ENCODE measurements around the gene UBASH3B.

Gene UBASH3B

GRCh38 chr11:122656073-122656630 lies 630 bp downstream of the UBASH3B start:
- H3K27ac ChIP-seq = peak overlapping the region; percentile 80 to 98 (median 91)
- H3K9me3 ChIP-seq (replicated peaks in 1 of 11) = peaks cover 0 to 3% (median 0%) of the 10 kb centered on the region in 11 experiments; a peak in 1 of 22 replicates
- TF ChIP-seq Cebpa-rat (IDR thresholded peaks at IDR 0.05) = no peak
- H3K36me3 ChIP-seq = peaks cover 0 to 44% (median 32%) of the 10 kb centered on the region in 11 experiments; a peak in 15 of 22 replicates
- H3K4me3 ChIP-seq = peak overlapping the region; percentile 81 to 97 (median 93)
- H3K4me2 ChIP-seq = peak overlapping the region; percentile 93 to 99 (median 98)
- H3K27me3 ChIP-seq = no peaks in the 10 kb centered on the region
- H3K4me1 ChIP-seq = peaks cover 46 to 63% (median 54%) of the 10 kb centered on the region in 10 experiments
- peaks cover 27 to 54% (median 46%) of the 10 kb centered on the region in 11 experiments for H4K20me1 ChIP-seq
- peak overlapping the region; percentile 88 to 96 (median 94) for H3K9ac ChIP-seq

- TF ChIP-seq Cebpa-rat (IDR thresholded peaks at IDR 0.05) = no peak
- Histone ChIP-seq H3K9ac (peak overlapping the region; percentile 88 to 96 (median 94)), H3K4me1 (peaks cover 51 to 65% (median 58%) of the 10 kb centered on the region in 10 experiments), H3K36me3 (peaks cover 0 to 49% (median 37%) of the 10 kb centered on the region in 11 experiments; a peak in 16 of 22 replicates), H3K9me3 (replicated peaks in 1 of 11) (peaks cover 0 to 3% (median 0%) of the 10 kb centered on the region in 11 experiments; a peak in 1 of 22 replicates), H3K4me2 (peak overlapping the region; percentile 93 to 99 (median 98)), H3K4me3 (peak overlapping the region; percentile 81 to 97 (median 93)), H3K27ac (peak overlapping the region; percentile 80 to 98 (median 91)), H4K20me1 (peaks cover 30 to 59% (median 50%) of the 10 kb centered on the region in 11 experiments), H3K27me3 (no peaks in the 10 kb centered on the region)
Measured at GRCh38 chr11:122656631-122657101, 1.1 kb downstream of the UBASH3B start.

DNA sequence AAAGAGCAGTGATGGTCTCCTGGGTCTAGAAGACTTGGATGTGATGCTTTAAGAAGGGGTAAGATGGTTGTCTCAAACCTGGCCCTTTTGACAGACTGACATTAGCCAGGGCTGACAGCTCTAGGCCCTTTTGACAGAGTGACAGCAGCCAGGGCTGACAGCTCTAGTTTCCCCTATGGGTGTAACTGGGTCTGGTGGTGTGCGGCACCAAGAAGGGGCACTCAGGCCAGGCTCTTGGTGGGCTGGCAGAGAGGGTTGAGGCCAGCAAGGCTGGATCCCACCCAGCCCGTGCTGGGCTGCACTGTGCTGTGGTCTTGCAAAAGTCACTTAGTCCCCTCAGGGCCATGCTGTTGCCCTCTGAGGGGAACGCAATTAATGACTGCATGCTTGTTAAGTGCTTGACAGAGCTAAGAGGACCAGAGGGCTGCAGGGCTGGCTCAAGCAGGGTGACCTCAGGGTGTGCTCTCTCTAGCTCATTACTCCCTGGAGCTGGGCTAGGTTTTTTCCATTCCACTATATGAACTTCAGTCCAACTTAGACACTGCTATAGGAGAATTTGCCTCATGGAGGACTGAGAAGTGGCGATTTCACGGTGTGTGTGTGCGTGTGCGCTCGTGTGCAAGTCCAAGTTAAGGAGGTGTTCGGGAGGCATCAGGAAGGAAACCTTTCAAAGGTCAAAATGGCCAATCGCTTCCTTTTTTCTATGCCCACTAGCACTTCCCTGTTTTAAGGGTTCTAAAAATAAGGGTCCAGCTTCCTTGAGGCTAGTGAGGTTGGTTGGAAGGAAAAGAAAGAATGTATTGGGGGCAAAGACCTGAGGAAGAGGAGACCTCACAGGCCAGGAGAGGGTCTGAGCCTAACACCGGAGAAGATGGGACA lies 4.4 kb downstream of the UBASH3B start:
- peaks cover 35 to 87% (median 76%) of the 10 kb centered on the region in 11 experiments for H4K20me1 ChIP-seq
- H3K27ac ChIP-seq = peak overlapping the region in 10 of 11 experiments; percentile 37 to 98 (median 92); a peak in 20 of 22 replicates
- peaks cover 0 to 3% (median 0%) of the 10 kb centered on the region in 11 experiments; a peak in 1 of 22 replicates for H3K9me3 ChIP-seq (replicated peaks in 1 of 11)
- H3K36me3 ChIP-seq = peaks cover 7 to 77% (median 56%) of the 10 kb centered on the region in 11 experiments; a peak in 19 of 22 replicates
- H3K4me3 ChIP-seq = peak overlapping the region; percentile 15 to 97 (median 93); a peak in 17 of 20 replicates
- no peaks in the 10 kb centered on the region for H3K27me3 ChIP-seq
- peak overlapping the region; percentile 61 to 96 (median 94); a peak in 21 of 22 replicates for H3K9ac ChIP-seq
- peak overlapping the region; percentile 93 to 99 (median 98) for H3K4me2 ChIP-seq
- no peak for TF ChIP-seq Cebpa-rat (IDR thresholded peaks at IDR 0.05)
- H3K4me1 ChIP-seq = peaks cover 71 to 83% (median 80%) of the 10 kb centered on the region in 10 experiments

- TF ChIP-seq Cebpa-rat (IDR thresholded peaks at IDR 0.05) = no peak
- peak overlapping the region in 10 of 11 experiments; percentile 2 to 96 (median 94); a peak in 18 of 22 replicates for H3K9ac ChIP-seq
Measured at GRCh38 chr11:122661182-122661945, 5.8 kb downstream of the UBASH3B start.

GRCh38 chr11:122663056-122663740 lies 7.7 kb downstream of the UBASH3B start:
- Histone ChIP-seq H3K36me3 (peaks cover 7 to 92% (median 68%) of the 10 kb centered on the region in 11 experiments; a peak in 19 of 22 replicates), H3K9ac (peak overlapping the region; percentile 5 to 96 (median 93); a peak in 19 of 22 replicates), H3K4me2 (peak overlapping the region; percentile 85 to 99 (median 96)), H4K20me1 (peaks cover 34 to 75% (median 60%) of the 10 kb centered on the region in 11 experiments), H3K9me3 (replicated peaks in 1 of 11) (peaks cover 0 to 3% (median 0%) of the 10 kb centered on the region in 11 experiments; a peak in 1 of 22 replicates), H3K4me1 (peaks cover 97 to 100% (median 100%) of the 10 kb centered on the region in 10 experiments), H3K27me3 (no peaks in the 10 kb centered on the region), H3K4me3 (peak overlapping the region in 7 of 10 experiments; percentile 39 to 96 (median 55); a peak in 14 of 20 replicates), H3K27ac (peak overlapping the region; percentile 10 to 98 (median 89); a peak in 18 of 22 replicates)
- TF ChIP-seq Cebpa-rat (IDR thresholded peaks at IDR 0.05) = no peak

More at GRCh38 chr11:122661182-122661945, 5.8 kb downstream of the UBASH3B start:
- Histone ChIP-seq H3K9me3 (replicated peaks in 1 of 11) (peaks cover 0 to 3% (median 0%) of the 10 kb centered on the region in 11 experiments; a peak in 1 of 22 replicates), H3K4me1 (peaks cover 82 to 94% (median 90%) of the 10 kb centered on the region in 10 experiments), H3K27ac (peak overlapping the region in 8 of 11 experiments; percentile 89 to 98 (median 92); a peak in 15 of 22 replicates), H4K20me1 (peaks cover 35 to 94% (median 71%) of the 10 kb centered on the region in 11 experiments), H3K4me2 (peak overlapping the region; percentile 93 to 99 (median 98)), H3K36me3 (peaks cover 7 to 90% (median 68%) of the 10 kb centered on the region in 11 experiments; a peak in 19 of 22 replicates), H3K4me3 (peak overlapping the region in 8 of 10 experiments; percentile 2 to 97 (median 93); a peak in 14 of 20 replicates), H3K27me3 (no peaks in the 10 kb centered on the region)

- Histone ChIP-seq H3K36me3 (peaks cover 7 to 92% (median 68%) of the 10 kb centered on the region in 11 experiments; a peak in 19 of 22 replicates), H3K9me3 (replicated peaks in 1 of 11) (peaks cover 0 to under 1% (median 0%) of the 10 kb centered on the region in 11 experiments; a peak in 3 of 22 replicates), H3K4me1 (peaks cover 97 to 100% (median 100%) of the 10 kb centered on the region in 10 experiments), H3K4me2 (peak overlapping the region; percentile 85 to 99 (median 96)), H3K4me3 (peak overlapping the region in 7 of 10 experiments; percentile 39 to 96 (median 59); a peak in 14 of 20 replicates), H3K27ac (peak overlapping the region; percentile 10 to 98 (median 89); a peak in 19 of 22 replicates), H3K9ac (peak overlapping the region in 10 of 11 experiments; percentile 5 to 96 (median 94); a peak in 18 of 22 replicates), H3K27me3 (no peaks in the 10 kb centered on the region), H4K20me1 (peaks cover 29 to 70% (median 54%) of the 10 kb centered on the region in 11 experiments; a peak in 21 of 22 replicates)
- TF ChIP-seq Cebpa-rat (IDR thresholded peaks at IDR 0.05) = no peak
Measured at GRCh38 chr11:122663764-122664163, 8.2 kb downstream of the UBASH3B start.

DNA sequence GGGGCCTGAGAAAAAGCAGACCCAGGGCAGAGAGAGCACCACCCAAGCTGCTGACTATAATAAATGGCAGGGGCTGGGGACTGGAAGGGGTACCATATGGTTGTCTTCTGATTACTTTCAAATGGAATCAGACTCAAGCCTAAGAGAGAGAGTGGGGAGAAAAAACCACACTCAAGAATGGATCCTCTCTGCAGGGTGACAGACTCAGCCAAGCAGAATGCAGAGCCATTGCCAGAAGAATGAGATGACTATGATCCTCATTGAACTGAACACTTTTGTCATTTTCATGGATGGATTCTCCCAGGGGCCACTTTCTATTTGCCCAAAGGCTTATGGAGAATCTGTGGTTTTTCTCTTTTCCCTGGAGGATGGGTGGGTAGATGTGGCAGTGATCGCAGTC lies 8.7 kb downstream of the UBASH3B start:
- no peaks in the 10 kb centered on the region for H3K27me3 ChIP-seq
- H3K9ac ChIP-seq = peak overlapping the region in 10 of 11 experiments; percentile 5 to 96 (median 94); a peak in 18 of 22 replicates
- peaks cover 0 to 4% (median 2%) of the 10 kb centered on the region in 11 experiments; a peak in 10 of 22 replicates for H3K9me3 ChIP-seq (replicated peaks in 1 of 11)
- TF ChIP-seq Cebpa-rat (IDR thresholded peaks at IDR 0.05) = no peak
- H3K4me3 ChIP-seq = peak overlapping the region in 8 of 10 experiments; percentile 39 to 96 (median 54); a peak in 14 of 20 replicates
- peaks cover 7 to 92% (median 68%) of the 10 kb centered on the region in 11 experiments for H3K36me3 ChIP-seq
- peaks cover 100% of the 10 kb centered on the region in 10 experiments for H3K4me1 ChIP-seq
- H3K4me2 ChIP-seq = peak overlapping the region; percentile 85 to 99 (median 96)
- H4K20me1 ChIP-seq = peaks cover 26 to 65% (median 50%) of the 10 kb centered on the region in 11 experiments; a peak in 21 of 22 replicates
- peak overlapping the region in 10 of 11 experiments; percentile 17 to 98 (median 90); a peak in 20 of 22 replicates for H3K27ac ChIP-seq

Data from BLaER1 treated with 17β-estradiol and CSF1 and Interleukin-3, amounts not matched to agents 10 nM and 100 nM (cell line).